ENCODE data around the gene MIGA2. TPM values are rescaled to one million over a fixed set of nuclear protein-coding genes. Genes with fewer than 3 reads are reported as not detected.

The MIGA2 gene
- total and polyA plus RNA-seq, 2 experiments from 2014 or later = 19.3 to 47.8 TPM

GRCh38 chr9:129030191-129030590 lies 6.2 kb upstream of the MIGA2 start:
- Mint-ChIP-seq H3K9me3 (no peaks in the 10 kb centered on the region), H3K27me3 (ENCODE audit: insufficient read depth, low read depth, poor library complexity) (peaks cover 3% of the 10 kb centered on the region), H3K27ac (no peak overlapping the region), H3K36me3 (ENCODE audit: low read depth) (no peaks in the 10 kb centered on the region; the same call in 2 of the 3 replicates), H3K4me1 (peaks cover 20% of the 10 kb centered on the region), H3K4me3 (no peak overlapping the region; the same call in 2 of the 3 replicates)
- Histone ChIP-seq H3K4me2 (no peak overlapping the region), H3K9me2 (ENCODE audit: insufficient read depth) (no peaks in the 10 kb centered on the region), H3K27ac (ENCODE audit: low read depth) (no peak overlapping the region), H3K79me2 (replicated peaks; ENCODE audit: insufficient read depth) (peaks cover 20% of the 10 kb centered on the region), H3F3A (replicated peaks; ENCODE audit: low read depth) (no peaks in the 10 kb centered on the region), H3K27me3 (ENCODE audit: insufficient read depth) (no peaks in the 10 kb centered on the region), H3K4me3 (no peak overlapping the region), H3K4me1 (ENCODE audit: insufficient read depth) (peaks cover 9% of the 10 kb centered on the region), H4K20me1 (replicated peaks; ENCODE audit: insufficient read depth) (peaks cover 14% of the 10 kb centered on the region), H3K36me3 (ENCODE audit: insufficient read depth) (no peaks in the 10 kb centered on the region), H2AFZ (no peak overlapping the region)
- TF ChIP-seq ETS1 (IDR thresholded peaks at IDR 0.05) (no peak), EZH2phosphoT487 (IDR thresholded peaks at IDR 0.05; ENCODE audit: unreplicated experiment) (no peak), ZNF462 (CRISPR knock-in tag; IDR thresholded peaks at IDR 0.05) (no peak), JUNB (IDR thresholded peaks at IDR 0.05; ENCODE audit: unreplicated experiment) (no peak), REST (IDR thresholded peaks at IDR 0.05; ENCODE audit: unreplicated experiment) (no peak)
- DNase-seq (ENCODE audit: low spot score) = no peak
- ATAC-seq = no peak
